Glutamatergic neuron (in vitro differentiated cells): ENCODE data around the gene PPIP5K1. TPM values are rescaled to one million over a fixed set of nuclear protein-coding genes. Genes with fewer than 3 reads are reported as not detected.
"Not testable (repeated sequence)": the region's sequence is repeated elsewhere in the genome, so short reads cannot be mapped to it uniquely, and the experiment has no call there.

Source experiments
- DNase-seq: peaks from one replicate; pipeline ENCODE4 v3.0.0; 2022
- H3K27ac Mint-ChIP-seq: one replicate; pipeline ENCODE4 v1.8.0; 2020; ENCODE audit warnings: mild to moderate bottlenecking, mixed read lengths, inconsistent platforms; ENCODE audit not compliant: unreplicated experiment
- H3K27me3 Mint-ChIP-seq: one replicate; pipeline ENCODE4 v1.8.0; 2020; ENCODE audit warnings: mild to moderate bottlenecking, moderate library complexity, mixed read lengths, inconsistent platforms; ENCODE audit not compliant: unreplicated experiment
- H3K36me3 Mint-ChIP-seq: one replicate; pipeline ENCODE4 v1.8.0; 2020; ENCODE audit warnings: mild to moderate bottlenecking, mixed read lengths, inconsistent platforms; ENCODE audit not compliant: unreplicated experiment
- H3K4me1 Mint-ChIP-seq: one replicate; pipeline ENCODE4 v1.8.0; 2020; ENCODE audit warnings: mild to moderate bottlenecking, low read depth, mixed read lengths, inconsistent platforms; ENCODE audit not compliant: unreplicated experiment
- H3K4me3 Mint-ChIP-seq: one replicate; pipeline ENCODE4 v1.8.0; 2020; ENCODE audit warnings: mild to moderate bottlenecking, mixed read lengths, inconsistent platforms; ENCODE audit not compliant: unreplicated experiment
- H3K9me3 Mint-ChIP-seq: one replicate; pipeline ENCODE4 v1.8.0; 2020; ENCODE audit warnings: mild to moderate bottlenecking, moderate library complexity, mixed read lengths, inconsistent platforms; ENCODE audit not compliant: unreplicated experiment
- long read RNA-seq: library from polyadenylated mRNA; unstranded; transcript quantifications from one replicate; pipeline ENCODE4 v2.0.0, GENCODE V29; 2020; ENCODE audit not compliant: unreplicated experiment
- total RNA-seq: library from RNA; stranded (reverse); fragmentation: NEBNext Ultra II Directional; extraction: Animal tissue kit (Norgen Biotek cat#: 25700); gene quantifications from one replicate; pipeline ENCODE4 v1.2.1, GENCODE V29; 2021; ENCODE audit not compliant: unreplicated experiment
- TF ChIP-seq, protein P1 (sequence below): fragments of 200-600 bp; sonication (generic); IDR thresholded peaks from one replicate; pipeline ENCODE4 v1.5.0; 2021; ENCODE audit not compliant: partially characterized antibody, unreplicated experiment

The PPIP5K1 gene
- total RNA-seq, result 66.4 TPM
- long read RNA-seq, result 0 reads

DNA sequence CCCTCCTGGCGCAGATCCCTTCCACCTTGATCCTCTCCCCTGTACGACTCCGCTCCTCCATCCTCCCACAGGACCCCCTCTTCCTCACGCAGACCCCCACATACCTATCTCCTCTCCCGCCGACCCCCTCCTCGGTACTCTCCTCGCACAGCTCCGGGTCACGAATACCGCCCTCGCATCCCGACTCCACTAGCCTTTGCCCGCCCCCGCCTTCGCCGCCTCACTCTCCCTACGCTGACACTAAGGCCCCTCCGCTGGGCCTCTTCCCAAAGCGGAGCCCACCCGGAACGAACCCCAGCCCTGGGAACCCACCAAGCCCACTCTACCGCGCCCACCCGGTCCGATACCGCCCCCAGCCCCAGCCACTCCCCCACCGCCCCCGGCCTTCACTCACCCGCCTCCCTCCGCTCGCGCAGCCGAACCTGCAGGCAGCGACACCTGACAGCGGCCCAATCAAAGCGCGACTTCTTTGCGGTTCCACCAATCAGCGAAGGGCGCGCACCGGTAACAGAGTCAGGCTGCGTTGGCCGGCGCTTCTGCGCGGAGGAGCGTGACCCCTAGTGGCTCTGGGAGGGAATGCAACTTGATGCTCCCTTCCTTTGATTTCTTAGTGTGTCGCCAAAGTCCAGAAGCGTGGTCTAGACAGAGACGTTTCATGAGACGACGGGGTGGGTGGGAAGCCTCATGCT, at the start of gene PPIP5K1:
Gene PPIP5K1, minus strand, starts transcription at position 431 of the 689 bp plus-strand sequence. CDS start 5,704 bp downstream, outside the sequence.
- not testable (repeated sequence) for H3K27me3 Mint-ChIP-seq, H3K27ac Mint-ChIP-seq, DNase-seq, H3K36me3 Mint-ChIP-seq, H3K4me1 Mint-ChIP-seq, H3K4me3 Mint-ChIP-seq, H3K9me3 Mint-ChIP-seq

DNA sequence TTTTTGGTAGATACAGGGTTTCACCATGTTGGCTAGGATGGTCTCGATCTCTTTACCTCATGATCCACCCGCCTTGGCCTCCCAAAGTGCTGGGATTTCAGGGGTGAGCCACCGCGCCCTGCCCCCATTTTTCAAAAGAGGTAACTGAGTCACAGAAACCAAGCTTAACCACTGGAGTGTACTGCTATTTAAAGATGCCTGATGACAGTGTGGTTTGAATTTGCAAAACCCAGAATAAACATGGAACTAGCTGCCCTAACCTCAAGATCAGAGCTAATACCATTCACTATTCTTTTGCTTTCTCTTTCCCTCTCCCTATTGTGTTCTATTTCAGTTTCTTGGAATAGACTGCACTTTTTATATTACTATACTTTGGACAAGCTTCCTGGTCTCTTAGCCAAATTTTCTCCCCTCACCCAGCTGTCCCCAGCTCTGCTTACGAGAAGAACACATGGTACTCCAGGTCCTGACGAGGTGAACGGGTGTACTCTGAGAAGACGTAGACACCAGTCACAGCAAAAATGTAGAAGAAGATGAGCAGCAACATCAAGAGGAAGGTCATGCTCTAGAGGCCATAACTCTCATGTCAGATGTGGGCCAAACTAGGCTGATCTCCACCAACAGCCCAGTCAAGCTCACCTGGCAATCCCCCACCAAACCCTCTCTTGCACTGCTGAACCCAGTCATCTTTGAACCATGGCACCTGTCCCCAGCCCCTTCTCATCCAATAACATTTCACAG, 48.6 kb upstream of the PPIP5K1 start:
- DNase-seq, H3K9me3 Mint-ChIP-seq, H3K36me3 Mint-ChIP-seq, H3K4me1 Mint-ChIP-seq, H3K27me3 Mint-ChIP-seq, H3K4me3 Mint-ChIP-seq, H3K27ac Mint-ChIP-seq: not testable (repeated sequence)

DNA sequence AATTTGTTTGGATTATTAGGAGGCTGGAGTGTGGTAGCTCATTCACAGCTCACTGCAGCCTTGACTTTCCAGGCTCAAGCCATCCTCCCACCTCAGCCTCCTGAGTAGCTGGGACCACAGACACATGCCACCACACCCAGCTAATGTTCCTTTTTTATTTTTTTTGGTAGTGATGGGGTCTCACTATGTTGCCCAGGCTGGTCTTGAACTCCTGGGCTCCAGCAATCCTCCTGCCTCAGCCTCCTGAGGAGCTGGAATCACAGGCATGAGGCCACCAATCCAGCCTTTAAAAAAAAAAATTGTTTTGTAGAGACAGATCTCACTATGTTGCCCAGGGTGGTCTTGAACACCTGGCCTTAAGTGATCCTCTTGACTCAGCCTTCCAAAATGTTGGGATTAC, 36.9 kb upstream of the PPIP5K1 start:
- DNase-seq, H3K36me3 Mint-ChIP-seq, H3K4me3 Mint-ChIP-seq, H3K4me1 Mint-ChIP-seq, H3K27me3 Mint-ChIP-seq, H3K27ac Mint-ChIP-seq, H3K9me3 Mint-ChIP-seq: not testable (repeated sequence)

DNA sequence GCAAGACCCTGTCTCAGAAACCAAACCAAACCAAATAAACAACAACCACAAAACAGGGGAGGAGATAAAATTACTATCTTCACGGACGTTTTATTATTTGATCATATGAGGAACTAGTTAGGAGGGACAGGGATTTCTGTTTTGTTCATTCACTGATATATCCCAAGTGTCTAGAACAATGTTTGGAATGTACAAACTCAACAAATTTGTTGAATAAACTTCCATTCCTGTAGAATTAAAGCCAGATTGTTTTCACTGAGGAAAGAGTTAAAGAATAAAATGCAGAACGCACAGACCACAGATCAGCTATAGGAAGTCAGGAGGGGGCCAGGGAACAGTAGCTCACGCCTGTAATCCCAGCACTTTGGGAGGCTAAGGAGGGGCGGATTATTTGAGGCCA, 35.1 kb upstream of the PPIP5K1 start:
- Mint-ChIP-seq H3K27me3 (peaks cover 3% of the 10 kb centered on the region), H3K36me3 (no peaks in the 10 kb centered on the region), H3K4me1 (no peaks in the 10 kb centered on the region), H3K9me3 (no peaks in the 10 kb centered on the region), H3K4me3 (no peak overlapping the region), H3K27ac (no peak overlapping the region)
- TF ChIP-seq, protein P1, sequence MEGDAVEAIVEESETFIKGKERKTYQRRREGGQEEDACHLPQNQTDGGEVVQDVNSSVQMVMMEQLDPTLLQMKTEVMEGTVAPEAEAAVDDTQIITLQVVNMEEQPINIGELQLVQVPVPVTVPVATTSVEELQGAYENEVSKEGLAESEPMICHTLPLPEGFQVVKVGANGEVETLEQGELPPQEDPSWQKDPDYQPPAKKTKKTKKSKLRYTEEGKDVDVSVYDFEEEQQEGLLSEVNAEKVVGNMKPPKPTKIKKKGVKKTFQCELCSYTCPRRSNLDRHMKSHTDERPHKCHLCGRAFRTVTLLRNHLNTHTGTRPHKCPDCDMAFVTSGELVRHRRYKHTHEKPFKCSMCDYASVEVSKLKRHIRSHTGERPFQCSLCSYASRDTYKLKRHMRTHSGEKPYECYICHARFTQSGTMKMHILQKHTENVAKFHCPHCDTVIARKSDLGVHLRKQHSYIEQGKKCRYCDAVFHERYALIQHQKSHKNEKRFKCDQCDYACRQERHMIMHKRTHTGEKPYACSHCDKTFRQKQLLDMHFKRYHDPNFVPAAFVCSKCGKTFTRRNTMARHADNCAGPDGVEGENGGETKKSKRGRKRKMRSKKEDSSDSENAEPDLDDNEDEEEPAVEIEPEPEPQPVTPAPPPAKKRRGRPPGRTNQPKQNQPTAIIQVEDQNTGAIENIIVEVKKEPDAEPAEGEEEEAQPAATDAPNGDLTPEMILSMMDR, result no peak
- no peak for DNase-seq

DNA sequence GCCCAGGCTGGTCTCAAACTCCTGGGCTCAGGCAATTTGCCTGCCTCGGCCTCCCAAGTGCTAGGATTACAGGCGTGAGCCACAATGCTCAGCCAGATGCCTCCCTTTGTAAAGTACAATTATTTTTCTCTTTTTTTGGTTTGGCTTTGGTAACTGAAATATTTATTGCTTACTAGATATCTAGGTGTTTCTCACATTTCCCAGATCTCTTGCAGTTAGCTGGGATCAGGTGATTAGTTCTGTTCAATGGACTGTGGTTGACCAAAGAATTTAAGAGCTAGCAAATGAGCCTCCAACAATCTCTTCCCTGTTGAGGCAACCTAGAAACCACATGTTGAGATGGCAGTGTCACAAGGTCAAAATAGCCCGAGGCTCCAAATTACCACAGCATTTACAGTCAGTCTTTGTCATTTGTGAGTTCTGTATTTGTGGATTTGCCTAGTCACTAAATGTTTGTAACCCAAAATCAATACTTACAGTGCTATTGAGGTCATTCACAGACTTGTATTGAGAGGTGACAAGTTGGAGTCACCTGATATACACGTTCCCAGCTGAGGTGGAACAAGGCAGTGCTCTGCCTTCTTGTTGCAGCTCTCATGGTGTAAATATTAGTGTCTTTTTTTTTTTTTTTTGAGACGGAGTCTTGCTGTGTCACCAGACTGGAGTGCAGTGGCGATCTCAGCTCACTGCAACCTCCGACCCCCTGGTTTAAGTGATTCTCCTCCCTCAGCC, 32.2 kb upstream of the PPIP5K1 start:
- H3K9me3 Mint-ChIP-seq, H3K4me1 Mint-ChIP-seq, H3K27me3 Mint-ChIP-seq, H3K27ac Mint-ChIP-seq, DNase-seq, H3K4me3 Mint-ChIP-seq, H3K36me3 Mint-ChIP-seq: not testable (repeated sequence)

DNA sequence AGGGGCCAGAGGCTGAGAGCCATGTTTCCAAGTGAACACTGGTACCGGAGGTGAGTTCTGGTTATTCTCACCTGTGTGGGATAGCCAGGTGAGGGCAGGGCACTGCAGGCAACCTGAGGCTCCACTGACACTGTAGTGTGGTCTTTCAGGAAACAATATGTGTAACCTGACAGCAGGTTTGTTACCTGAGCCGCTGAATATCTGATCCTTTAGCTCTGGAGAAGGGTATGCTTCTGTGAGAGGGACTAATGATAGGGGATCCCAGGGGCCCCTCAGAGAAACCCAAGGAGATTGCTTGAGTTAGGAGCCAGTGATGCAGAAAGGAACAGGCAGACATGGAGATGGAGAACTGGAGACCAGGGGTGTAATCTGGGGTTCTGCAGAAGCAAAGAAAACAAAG, 28.7 kb upstream of the PPIP5K1 start, which contains the start of gene STRC:
Gene STRC, minus strand, starts transcription at position 101 of the 400 bp plus-strand sequence. Its CDS starts 78 bp downstream, at position 23.
- not testable (repeated sequence) for H3K36me3 Mint-ChIP-seq, H3K27ac Mint-ChIP-seq, H3K4me3 Mint-ChIP-seq, H3K27me3 Mint-ChIP-seq, H3K4me1 Mint-ChIP-seq, H3K9me3 Mint-ChIP-seq, DNase-seq

DNA sequence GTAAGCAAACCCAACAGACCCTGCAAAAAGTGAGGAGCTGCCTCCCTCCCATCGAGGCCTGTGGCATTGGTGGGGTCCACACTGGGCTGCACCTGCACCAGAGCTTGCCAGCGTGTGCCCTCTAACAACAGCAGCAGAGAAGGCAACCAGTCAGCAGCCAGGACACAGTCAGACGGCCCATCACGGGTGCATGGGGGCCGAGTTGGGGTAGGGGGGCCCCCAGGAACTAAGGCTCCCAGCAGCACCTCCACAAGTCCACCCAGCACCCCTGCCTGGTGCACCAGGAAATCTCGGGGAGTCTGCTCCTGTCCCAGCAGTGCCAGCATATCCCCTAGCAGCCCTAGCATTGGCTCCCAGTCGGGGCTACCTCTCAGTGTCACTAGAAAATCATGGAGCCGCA, 27.7 kb upstream of the PPIP5K1 start:
- not testable (repeated sequence) for H3K9me3 Mint-ChIP-seq, H3K4me3 Mint-ChIP-seq, H3K36me3 Mint-ChIP-seq, H3K27ac Mint-ChIP-seq, DNase-seq, H3K4me1 Mint-ChIP-seq, H3K27me3 Mint-ChIP-seq

DNA sequence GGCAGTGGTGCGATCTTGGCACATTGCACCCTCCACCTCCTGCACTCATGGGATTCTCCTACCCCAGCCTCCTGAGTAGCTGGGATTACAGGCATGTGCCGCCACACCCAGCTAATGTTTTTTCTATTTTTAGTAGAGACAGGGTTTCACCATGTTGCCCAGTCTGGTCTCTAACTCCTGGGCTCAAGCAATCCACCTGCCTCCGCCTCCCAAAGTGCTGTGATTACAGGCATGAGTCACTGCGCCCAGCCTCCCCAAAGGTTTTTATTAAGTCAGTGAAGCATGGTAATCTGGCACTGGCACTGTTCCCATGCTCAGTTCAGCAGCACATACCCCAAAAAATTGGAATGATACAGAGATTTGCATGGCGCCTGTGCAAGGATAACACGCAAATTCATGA, 12.2 kb upstream of the PPIP5K1 start:
- H3K27ac Mint-ChIP-seq, H3K4me3 Mint-ChIP-seq, H3K36me3 Mint-ChIP-seq, H3K4me1 Mint-ChIP-seq, H3K27me3 Mint-ChIP-seq, DNase-seq, H3K9me3 Mint-ChIP-seq: not testable (repeated sequence)

DNA sequence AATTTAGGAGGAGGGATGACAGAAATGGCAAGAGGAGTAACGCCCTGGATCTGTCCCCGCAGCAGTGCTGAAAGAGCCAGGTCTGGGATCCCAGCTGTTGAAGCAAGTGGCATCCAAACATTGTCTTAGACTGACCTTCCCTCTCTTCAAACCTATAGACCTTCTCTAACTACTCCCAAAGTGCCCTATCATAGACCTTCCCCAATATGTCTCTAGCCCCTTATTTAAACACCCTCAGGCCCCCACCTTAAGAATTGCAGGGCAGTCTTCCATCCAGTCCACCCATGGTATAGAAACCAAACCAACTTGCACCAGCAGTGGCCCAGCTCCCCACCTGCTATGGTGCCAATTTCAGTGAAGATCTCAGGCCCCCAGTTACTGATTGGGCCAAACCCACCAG, 10.2 kb upstream of the PPIP5K1 start:
- H3K27me3 Mint-ChIP-seq, H3K4me3 Mint-ChIP-seq, H3K27ac Mint-ChIP-seq, H3K4me1 Mint-ChIP-seq, H3K9me3 Mint-ChIP-seq, DNase-seq, H3K36me3 Mint-ChIP-seq: not testable (repeated sequence)

DNA sequence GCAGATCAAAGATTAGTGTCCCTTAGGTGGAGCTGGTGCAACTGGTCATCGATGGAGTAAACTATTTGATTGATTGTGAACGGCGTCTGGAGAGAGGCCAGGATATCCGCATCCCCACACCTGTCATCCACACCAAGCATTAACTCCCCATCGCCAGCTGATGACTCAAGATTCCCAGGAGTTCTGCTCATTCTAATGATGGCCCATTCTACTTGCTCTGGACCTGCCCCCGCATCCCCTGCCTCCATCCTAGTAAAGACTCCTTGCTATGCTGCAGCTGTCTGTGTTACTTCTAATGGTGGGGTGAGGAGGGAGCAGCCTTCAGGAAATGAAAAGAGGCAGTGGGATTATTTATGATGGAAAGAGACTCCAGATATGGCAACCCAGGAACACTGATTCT, 9.1 kb upstream of the PPIP5K1 start:
- not testable (repeated sequence) for DNase-seq, H3K4me3 Mint-ChIP-seq, H3K27me3 Mint-ChIP-seq, H3K36me3 Mint-ChIP-seq, H3K4me1 Mint-ChIP-seq, H3K27ac Mint-ChIP-seq, H3K9me3 Mint-ChIP-seq
